HG02852 (cell line): ENCODE measurements around the gene MYH6.

Experiments
- ATAC-seq: cut with Tn5 transposase; IDR thresholded peaks from one replicate; pipeline ENCODE4 v1.9.1; 2021; ENCODE audit warnings: mild to moderate bottlenecking, moderate library complexity; ENCODE audit not compliant: unreplicated experiment

The MYH6 gene

DNA sequence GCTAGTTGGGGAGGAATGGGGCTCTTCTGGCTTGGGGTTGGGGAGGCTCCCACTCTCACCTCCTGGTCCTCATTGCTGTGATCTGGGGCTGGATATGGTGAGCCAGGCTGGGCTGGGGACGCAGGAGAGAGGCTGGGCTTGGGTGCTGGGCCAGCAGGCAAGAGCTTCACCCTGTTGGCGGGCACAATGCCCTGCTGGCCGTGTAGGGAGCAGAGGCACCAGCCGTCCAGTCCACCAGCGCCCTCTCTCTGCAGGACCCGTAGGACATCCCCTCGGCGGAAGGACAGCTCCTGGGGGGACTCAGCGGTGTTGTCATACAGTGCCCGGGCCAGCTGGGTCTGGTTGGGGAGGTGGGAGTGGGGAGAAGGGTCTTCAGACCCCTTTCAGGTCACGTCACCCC lies 47.6 kb downstream of the MYH6 start:
- ATAC-seq = no peak

DNA sequence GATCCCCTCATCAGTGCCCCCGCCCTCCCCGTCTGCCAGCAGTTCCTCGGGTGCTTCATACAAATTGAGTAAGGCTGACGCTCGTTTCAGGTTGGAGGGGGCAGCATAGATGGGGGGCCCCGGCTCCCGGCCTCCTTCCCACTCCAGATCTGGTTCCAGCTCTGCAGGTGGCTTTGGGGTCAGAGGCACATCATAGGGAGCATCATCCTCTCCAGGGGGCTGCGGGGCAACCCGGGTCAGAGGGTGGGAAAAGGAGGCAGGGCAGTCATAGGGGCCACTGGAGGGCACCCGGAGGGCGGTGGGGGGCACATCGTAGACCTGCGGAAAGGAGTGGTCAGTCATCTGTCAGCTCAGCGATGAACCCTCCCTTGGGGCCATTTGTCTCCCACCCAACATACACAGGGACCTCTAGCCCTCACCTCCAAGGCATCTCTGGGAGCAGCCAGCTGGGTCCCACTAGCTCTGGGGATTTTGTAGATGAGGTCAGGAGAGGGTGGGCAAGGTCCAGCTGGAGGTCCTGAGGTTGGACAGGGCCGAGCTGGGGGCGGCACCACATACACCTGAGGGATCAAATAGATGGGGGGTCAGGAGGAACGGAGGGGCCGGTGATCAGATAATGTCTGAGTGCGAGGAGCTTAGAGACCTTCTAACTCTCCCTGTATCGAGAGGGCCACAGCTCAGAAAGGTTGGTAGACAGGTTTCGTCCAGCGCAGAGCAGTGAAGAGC lies 48.2 kb downstream of the MYH6 start:
- no peak for ATAC-seq

DNA sequence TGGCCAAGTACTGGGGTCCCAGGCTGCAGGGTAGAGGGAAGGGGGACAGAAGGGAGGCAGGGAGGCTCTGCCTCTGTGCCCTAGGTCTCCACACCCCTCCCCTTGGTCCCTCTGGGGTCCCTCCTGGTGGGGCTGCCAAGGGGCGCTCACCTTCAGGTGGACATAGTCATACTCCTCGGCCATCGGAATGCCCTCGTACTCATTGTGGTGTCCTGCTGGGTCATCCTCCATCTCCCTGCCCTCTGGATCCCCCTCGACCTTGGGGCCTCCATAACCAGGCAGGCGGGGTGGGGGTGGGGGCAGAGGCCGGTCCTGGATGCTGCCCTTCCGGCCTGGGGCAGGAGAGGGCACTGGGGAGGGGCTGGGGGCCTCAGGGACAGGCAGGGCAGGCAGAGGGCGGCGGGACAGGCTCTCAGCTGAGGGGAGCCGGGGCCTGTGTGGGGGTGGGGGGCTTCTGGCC lies 48.9 kb downstream of the MYH6 start:
- no peak for ATAC-seq

- no peak for ATAC-seq
Measured at GRCh38 chr14:23358553-23359166, 49.4 kb downstream of the MYH6 start.

- no peak for ATAC-seq
Measured at GRCh38 chr14:23358042-23358441, 50.0 kb downstream of the MYH6 start.

GRCh38 chr14:23357261-23357660 lies 50.8 kb downstream of the MYH6 start:
- no peak for ATAC-seq

- ATAC-seq = no peak
Measured at GRCh38 chr14:23356662-23357061, 51.4 kb downstream of the MYH6 start.

- ATAC-seq = no peak
Measured at GRCh38 chr14:23355871-23356435, 52.1 kb downstream of the MYH6 start.

DNA sequence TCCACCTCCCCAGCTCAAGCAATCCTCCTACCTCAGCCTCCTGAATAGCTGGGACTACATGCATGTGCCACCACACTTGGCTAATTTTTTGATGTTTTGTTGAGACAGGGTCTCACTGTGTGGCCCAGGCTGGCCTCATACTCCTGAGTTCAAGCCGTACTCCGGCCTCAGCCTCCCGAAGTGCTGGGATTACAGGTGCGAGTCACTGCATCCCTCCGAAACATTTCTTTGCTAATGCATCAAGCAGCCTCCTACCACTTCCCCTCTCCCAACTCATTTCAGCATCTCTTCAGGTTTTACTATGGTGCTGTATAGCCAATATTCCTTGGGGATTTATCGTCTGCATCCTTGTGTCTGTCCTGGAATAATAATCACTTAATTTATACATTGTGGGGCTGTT lies 53.1 kb downstream of the MYH6 start:
- no peak for ATAC-seq

- no peak for ATAC-seq
Measured at GRCh38 chr14:23353433-23353780, 54.7 kb downstream of the MYH6 start.

DNA sequence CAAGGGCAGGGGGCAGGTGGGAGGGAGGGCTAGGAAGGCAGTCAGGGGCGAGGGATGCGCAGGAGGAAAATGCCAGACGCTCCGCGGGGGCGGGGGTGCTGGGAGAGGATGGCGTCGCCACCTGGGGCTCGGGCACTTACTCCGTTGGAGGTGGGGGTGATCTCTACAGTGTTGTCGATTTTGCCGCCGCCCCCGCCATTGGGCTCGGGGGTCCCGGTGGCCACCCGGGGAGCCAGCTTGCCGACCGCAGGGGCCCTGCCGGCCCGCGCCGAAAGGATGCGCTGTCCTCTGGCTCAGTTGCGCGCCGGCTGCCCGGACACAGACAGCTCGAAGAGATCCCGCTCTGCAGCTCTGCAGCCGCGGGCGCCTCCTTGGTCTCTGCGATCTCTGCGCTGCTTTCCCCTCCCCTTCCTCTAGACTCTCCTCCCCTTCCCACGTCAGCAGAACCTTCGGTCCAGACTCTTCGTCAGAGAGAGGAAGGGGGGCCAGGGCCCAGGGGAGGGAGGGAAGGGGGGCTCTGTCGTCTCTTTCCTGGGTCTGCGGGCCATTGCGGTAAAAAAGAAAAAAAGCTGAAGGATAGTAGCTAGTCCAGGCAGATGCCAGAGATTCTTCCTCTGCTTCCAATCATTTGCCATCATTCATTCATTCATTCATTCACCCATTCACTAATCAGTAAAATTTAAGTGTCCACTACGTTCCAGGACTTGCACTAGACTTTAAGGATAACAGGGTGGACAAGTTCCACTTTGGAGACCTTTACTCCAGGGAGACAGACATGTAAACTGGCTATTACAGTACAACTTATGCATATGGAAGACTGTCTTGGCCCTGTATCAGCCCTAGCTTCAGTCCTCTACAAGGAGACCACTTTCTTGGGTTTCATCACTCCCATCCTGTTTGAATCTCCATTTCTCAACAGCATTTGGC lies 55.3 kb downstream of the MYH6 start, which contains the start of gene SLC22A17:
Gene SLC22A17 (minus strand): TSS at position 382 of the 927 bp plus-strand sequence.
- ATAC-seq = no peak

GRCh38 chr14:23351681-23352505 lies 56.2 kb downstream of the MYH6 start:
- ATAC-seq = no peak

- ATAC-seq = no peak
Measured at GRCh38 chr14:23349156-23349845, 58.8 kb downstream of the MYH6 start.

GRCh38 chr14:23348297-23348655 lies 59.8 kb downstream of the MYH6 start:
- no peak for ATAC-seq

DNA sequence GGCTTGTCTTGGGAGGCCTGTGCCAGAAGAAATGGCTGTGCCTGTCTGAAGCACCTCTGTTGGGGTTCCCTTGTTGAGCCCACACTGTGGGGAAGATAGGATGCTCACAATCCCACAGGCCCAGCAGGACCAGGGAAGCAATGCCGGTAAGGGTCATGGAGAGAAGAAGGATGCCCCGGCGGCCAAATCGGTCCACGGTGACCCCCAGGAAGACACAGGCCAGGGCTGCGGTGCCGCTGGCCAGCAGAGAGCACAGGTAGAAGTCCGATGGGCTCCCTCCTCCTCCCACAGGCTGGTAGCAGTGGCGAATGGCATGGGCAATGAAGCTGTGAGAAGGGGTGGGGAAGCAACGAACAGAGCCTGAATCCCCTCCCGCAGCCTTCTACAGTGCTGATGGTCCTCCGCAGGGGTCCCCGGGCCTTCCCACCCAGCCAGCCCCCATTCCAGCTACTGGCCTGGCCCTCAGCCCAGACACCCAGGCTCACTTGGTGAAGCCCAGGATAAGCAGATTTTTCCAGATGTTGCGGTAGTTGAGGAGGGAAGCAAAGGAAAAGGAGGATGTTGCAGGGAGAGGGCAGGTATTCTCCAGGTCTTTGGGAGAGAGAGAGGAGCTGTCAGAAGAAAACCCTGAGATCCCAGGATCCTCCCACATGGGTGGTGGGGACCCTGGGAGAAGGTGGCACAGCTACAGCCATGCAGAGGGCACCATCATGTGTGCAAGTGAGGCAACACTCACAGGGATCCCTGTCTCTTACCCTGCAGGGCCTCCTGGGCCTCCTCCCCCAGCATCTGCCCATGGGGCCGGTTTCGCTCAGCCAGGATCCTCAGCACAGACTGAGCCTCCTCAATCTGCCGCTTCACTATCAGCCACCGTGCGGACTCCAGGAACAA lies 60.4 kb downstream of the MYH6 start:
- no peak for ATAC-seq

DNA sequence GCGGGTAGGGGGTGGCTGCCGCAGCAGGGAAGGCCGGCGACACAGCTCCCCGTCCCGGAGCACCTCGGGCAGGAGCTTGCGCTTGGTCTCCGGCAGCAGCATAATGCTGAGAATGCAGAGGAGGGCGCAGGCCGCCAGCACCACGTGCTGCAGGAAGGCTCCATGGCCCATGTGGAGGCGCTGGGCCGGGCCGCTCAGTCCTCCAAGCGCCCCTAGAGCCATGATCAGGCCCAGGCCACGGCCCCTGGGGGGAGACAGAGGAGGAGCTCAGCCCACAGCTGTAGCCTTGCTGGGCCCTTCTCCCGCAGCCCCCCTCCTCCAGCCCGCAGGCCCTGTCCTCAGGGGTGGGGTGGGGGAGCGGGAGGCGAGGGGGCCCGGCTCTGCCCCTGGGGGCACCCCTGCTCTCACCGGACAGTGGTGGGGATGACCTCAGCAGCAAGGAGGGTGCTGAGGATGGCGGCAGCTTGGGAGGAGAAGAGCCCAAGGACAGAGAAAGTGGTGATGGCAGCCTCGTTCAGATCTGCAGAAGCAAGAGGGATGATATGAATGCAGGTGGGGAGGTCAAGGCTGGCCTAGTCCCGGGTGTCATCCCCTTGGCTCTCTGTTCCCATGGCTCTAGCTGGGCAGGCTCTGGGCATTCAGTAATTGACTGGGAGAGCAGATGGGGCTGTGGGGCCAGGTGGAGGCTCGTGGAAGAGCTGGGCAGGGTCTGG lies 61.2 kb downstream of the MYH6 start:
- no peak for ATAC-seq

DNA sequence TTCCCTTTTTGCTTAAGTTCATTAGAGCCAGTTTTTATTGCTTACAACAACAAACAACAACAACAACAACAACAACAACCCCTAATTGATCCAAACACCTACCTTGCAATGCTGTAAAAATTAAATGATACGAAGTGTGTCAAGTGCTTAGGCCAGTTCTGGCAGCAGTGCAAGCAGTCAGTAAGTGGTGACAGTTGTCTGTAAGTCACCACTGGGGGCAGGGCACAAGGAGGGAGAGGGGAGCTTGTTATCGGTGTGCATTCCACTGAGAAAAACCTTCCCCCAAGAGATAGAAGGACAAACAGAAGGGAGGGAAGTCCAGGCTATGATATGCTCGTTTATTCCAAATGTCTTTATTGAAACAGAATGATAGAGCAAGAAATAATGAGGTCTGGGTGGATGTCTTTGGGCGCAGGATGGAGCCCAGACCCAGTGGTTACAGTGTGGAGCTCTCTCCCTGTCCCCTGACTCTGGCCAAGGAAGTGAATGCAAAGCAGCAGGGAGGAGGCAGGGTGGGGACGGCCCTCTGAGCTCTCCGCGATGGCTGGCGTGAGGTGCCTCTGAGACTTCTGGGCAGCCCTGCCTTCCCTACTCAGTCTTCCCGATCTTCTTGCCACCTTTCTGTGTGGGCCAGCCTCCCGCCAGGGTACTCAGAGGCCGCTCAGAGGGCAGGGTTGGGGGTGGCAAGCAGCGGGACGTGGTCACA lies 61.9 kb downstream of the MYH6 start:
- ATAC-seq = no peak

DNA sequence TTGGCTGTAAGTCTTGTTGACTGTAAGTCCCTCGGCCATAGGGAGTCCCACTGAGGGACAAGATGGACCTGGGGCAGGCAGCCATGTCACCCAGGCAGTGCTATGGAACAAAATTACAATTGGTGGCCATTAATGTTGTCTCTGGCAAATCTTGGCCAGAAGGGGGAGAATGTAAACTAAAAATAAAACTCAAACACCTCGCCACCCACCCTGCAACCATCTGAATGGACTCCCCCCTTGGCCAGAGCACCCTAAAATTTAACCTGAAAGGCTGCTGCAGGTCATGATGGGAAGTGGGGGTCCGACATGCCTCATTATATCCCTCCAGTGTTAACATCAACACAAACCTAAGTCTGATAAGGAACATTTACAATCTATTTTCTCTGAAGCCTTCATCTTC lies 63.6 kb downstream of the MYH6 start:
- ATAC-seq = no peak
